ENCODE measurements around the gene CDCA3.

The CDCA3 gene

GRCh38 chr12:6821591-6822425 is 29.3 kb downstream of the CDCA3 start, which contains the start of gene GPR162:
Gene GPR162, plus strand, starts transcription at chr12:6821821. Its CDS starts 2,078 bp downstream, at chr12:6823899.
- peak in 32 of 51 donors; percentile 21 to 84 (median 58) for DNase-seq

- DNase-seq = no peak
These were observed 30.9 kb downstream of the CDCA3 start for GRCh38 chr12:6820166-6820565.

- no peak for DNase-seq
These were observed 31.7 kb downstream of the CDCA3 start for GRCh38 chr12:6819106-6820030.

- DNase-seq = no peak
These were observed 32.4 kb downstream of the CDCA3 start for GRCh38 chr12:6818645-6819044.

GRCh38 chr12:6818222-6818621 is 32.9 kb downstream of the CDCA3 start:
- DNase-seq = no peak

GRCh38 chr12:6817662-6818157 is 33.4 kb downstream of the CDCA3 start:
- no peak for DNase-seq

- no peak for DNase-seq
These were observed 34.0 kb downstream of the CDCA3 start for GRCh38 chr12:6817098-6817497.

GRCh38 chr12:6816598-6816997 is 34.5 kb downstream of the CDCA3 start:
- DNase-seq = no peak

GRCh38 chr12:6813363-6813762 is 37.7 kb downstream of the CDCA3 start:
- DNase-seq = no peak

GRCh38 chr12:6810758-6811157 is 40.3 kb downstream of the CDCA3 start:
- DNase-seq = no peak

- no peak for DNase-seq
These were observed 42.0 kb downstream of the CDCA3 start for GRCh38 chr12:6809056-6809455.

GRCh38 chr12:6807170-6807569 is 43.9 kb downstream of the CDCA3 start:
- no peak for DNase-seq

GRCh38 chr12:6799147-6799546 is 51.9 kb downstream of the CDCA3 start:
- DNase-seq = no peak

Measured in hypothalamus (tissue), 51 donors.